DND-41 (cell line): ENCODE data around the gene VANGL1.

ENCODE experiments used
- ATAC-seq: fragments of 200-7000 bp; cut with Tn5 transposase; 3 replicates; pipeline ENCODE4 v1.9.1; 2021; ENCODE audit warnings: low read depth; ENCODE audit not compliant: insufficient read depth
- DNase-seq: peaks from one replicate; pipeline ENCODE4 v3.0.0-alpha.2; 2020
- H2AFZ ChIP-seq: 2 replicates; pipeline ENCODE4 v1.6.0; 2012; ENCODE audit warnings: low read depth, low read length
- H3K27ac ChIP-seq: 2 replicates; pipeline ENCODE4 v1.5.1; 2012; ENCODE audit warnings: low read length, inconsistent platforms
- H3K27me3 ChIP-seq: fragments of 200-600 bp; sonication (generic); 2 replicates; pipeline ENCODE4 v1.6.0; 2012; ENCODE audit warnings: low read length, mild to moderate bottlenecking, inconsistent platforms; ENCODE audit not compliant: insufficient read depth, poor library complexity
- H3K36me3 ChIP-seq: 2 replicates; pipeline ENCODE4 v1.5.1; 2012; ENCODE audit warnings: low read length, inconsistent platforms; ENCODE audit not compliant: insufficient read depth
- H3K4me1 ChIP-seq: 2 replicates; pipeline ENCODE4 v1.5.1; 2012; ENCODE audit warnings: mild to moderate bottlenecking, low read length; ENCODE audit not compliant: insufficient read depth
- H3K4me2 ChIP-seq: 2 replicates; pipeline ENCODE4 v1.6.0; 2012; ENCODE audit warnings: mild to moderate bottlenecking, moderate library complexity, low read length, inconsistent platforms; ENCODE audit not compliant: insufficient read depth
- H3K4me3 ChIP-seq, 2 experiments: fragments of 200-600 bp in 1 of 2; shearing (Covaris generic) in 1 of 2; 2 replicates each; pipeline ENCODE4 v1.5.1; 2012 to 2016; ENCODE audit warnings: inconsistent platforms in 2 of 2, low read length in 2 of 2, mild to moderate bottlenecking in 2 of 2, low read depth in 1 of 2, moderate library complexity in 1 of 2
- H3K79me2 ChIP-seq: 2 replicates; pipeline ENCODE4 v1.6.0; 2012; ENCODE audit warnings: low read length, inconsistent platforms; ENCODE audit not compliant: insufficient read depth
- H3K9ac ChIP-seq: 2 replicates; pipeline ENCODE4 v1.6.0; 2012; ENCODE audit warnings: low read depth, mild to moderate bottlenecking, inconsistent platforms, low read length, moderate library complexity
- H3K9me3 ChIP-seq: 2 replicates; pipeline ENCODE4 v1.5.1; 2012; ENCODE audit warnings: low read length, moderate library complexity, mild to moderate bottlenecking, inconsistent platforms; ENCODE audit not compliant: insufficient read depth, severe bottlenecking
- H4K20me1 ChIP-seq: 2 replicates; pipeline ENCODE4 v1.6.0; 2012; ENCODE audit warnings: low read length; ENCODE audit not compliant: insufficient read depth
- CTCF ChIP-seq: IDR thresholded peaks from 2 replicates; pipeline ENCODE4 v1.5.1; 2012; ENCODE audit warnings: borderline replicate concordance, low read length, moderate library complexity, mild to moderate bottlenecking; ENCODE audit not compliant: poor library complexity, severe bottlenecking; ENCODE audit errors: extremely low read depth
- EZH2 ChIP-seq: IDR thresholded peaks from 3 replicates; pipeline ENCODE4 v1.6.1; 2012; ENCODE audit warnings: borderline replicate concordance, low read depth, mild to moderate bottlenecking, moderate library complexity, low read length, inconsistent platforms; ENCODE audit not compliant: severe bottlenecking

The VANGL1 gene

DNA sequence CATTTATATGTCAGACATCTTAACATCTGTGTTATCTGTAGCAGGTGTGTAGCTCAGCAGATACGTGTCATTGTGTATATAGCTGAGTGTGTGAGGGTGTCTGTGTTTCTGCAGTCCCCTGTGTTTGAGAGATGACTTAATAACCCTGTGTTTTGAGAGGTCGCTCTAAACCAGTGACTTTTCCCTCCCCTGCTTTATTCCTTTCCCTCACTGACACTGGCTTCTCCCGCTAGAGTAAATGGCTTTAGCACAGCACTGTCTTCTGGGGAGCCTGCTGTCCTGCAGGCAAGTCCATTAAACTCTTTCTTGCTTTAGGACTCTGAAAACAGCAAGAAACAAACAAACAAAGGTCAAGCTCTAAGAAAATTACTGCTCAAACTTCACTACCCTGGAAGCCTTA is 53.0 kb downstream of the VANGL1 start:
- H3K4me1 ChIP-seq: no peaks in the 10 kb centered on the region
- TF ChIP-seq CTCF: no peak
- no peak for TF ChIP-seq EZH2
- no peaks in the 10 kb centered on the region for H3K79me2 ChIP-seq
- no peaks in the 10 kb centered on the region for H3K27me3 ChIP-seq
- ATAC-seq: no peak
- H3K36me3 ChIP-seq: peaks cover 30% of the 10 kb centered on the region
- DNase-seq: no peak
- H3K4me3 ChIP-seq: no peak overlapping the region
- no peak overlapping the region for H2AFZ ChIP-seq
- H3K4me2 ChIP-seq: no peak overlapping the region
- no peaks in the 10 kb centered on the region for H3K9me3 ChIP-seq
- no peak overlapping the region for H3K27ac ChIP-seq
- H3K9ac ChIP-seq: no peak overlapping the region
- no peaks in the 10 kb centered on the region for H4K20me1 ChIP-seq

- Histone ChIP-seq H3K36me3 (peaks cover 2% of the 10 kb centered on the region; the same call in 1 of the 2 replicates), H3K4me1 (no peaks in the 10 kb centered on the region), H3K79me2 (no peaks in the 10 kb centered on the region), H3K9ac (no peak overlapping the region), H2AFZ (no peak overlapping the region), H3K4me3 (no peak overlapping the region), H3K4me2 (no peak overlapping the region), H3K27ac (no peak overlapping the region), H3K27me3 (no peaks in the 10 kb centered on the region), H3K9me3 (no peaks in the 10 kb centered on the region), H4K20me1 (no peaks in the 10 kb centered on the region)
- no peak for ATAC-seq
- DNase-seq: no peak
- no peak for TF ChIP-seq CTCF
- TF ChIP-seq EZH2: no peak
Measured at GRCh38 chr1:115697619-115698018, 55.8 kb downstream of the VANGL1 start.

- no peak overlapping the region for H3K27ac ChIP-seq
- no peak for TF ChIP-seq EZH2
- TF ChIP-seq CTCF: no peak
- no peaks in the 10 kb centered on the region for H3K79me2 ChIP-seq
- H3K9ac ChIP-seq: no peak overlapping the region
- no peak overlapping the region for H3K4me3 ChIP-seq
- ATAC-seq: no peak
- no peak overlapping the region for H2AFZ ChIP-seq
- no peaks in the 10 kb centered on the region for H3K27me3 ChIP-seq
- no peaks in the 10 kb centered on the region for H4K20me1 ChIP-seq
- no peaks in the 10 kb centered on the region for H3K4me1 ChIP-seq
- H3K4me2 ChIP-seq: no peak overlapping the region
- no peaks in the 10 kb centered on the region for H3K9me3 ChIP-seq
- H3K36me3 ChIP-seq: no peaks in the 10 kb centered on the region
- no peak for DNase-seq
Measured at GRCh38 chr1:115701090-115701489, 59.3 kb downstream of the VANGL1 start.

GRCh38 chr1:115702959-115703358 is 61.2 kb downstream of the VANGL1 start:
- DNase-seq (no peak), ATAC-seq (no peak)
- no peak for TF ChIP-seq EZH2
- no peak for TF ChIP-seq CTCF
- no peaks in the 10 kb centered on the region for H3K36me3 ChIP-seq
- no peak overlapping the region for H3K27ac ChIP-seq
- H3K9me3 ChIP-seq: no peaks in the 10 kb centered on the region
- H3K9ac ChIP-seq: no peak overlapping the region
- no peaks in the 10 kb centered on the region for H4K20me1 ChIP-seq
- H3K4me2 ChIP-seq: no peak overlapping the region
- H3K4me1 ChIP-seq: no peaks in the 10 kb centered on the region
- H2AFZ ChIP-seq: no peak overlapping the region
- no peak overlapping the region for H3K4me3 ChIP-seq
- H3K79me2 ChIP-seq: no peaks in the 10 kb centered on the region
- H3K27me3 ChIP-seq: no peaks in the 10 kb centered on the region
